ENCODE measurements around the gene RENBP.

Gene RENBP

DNA sequence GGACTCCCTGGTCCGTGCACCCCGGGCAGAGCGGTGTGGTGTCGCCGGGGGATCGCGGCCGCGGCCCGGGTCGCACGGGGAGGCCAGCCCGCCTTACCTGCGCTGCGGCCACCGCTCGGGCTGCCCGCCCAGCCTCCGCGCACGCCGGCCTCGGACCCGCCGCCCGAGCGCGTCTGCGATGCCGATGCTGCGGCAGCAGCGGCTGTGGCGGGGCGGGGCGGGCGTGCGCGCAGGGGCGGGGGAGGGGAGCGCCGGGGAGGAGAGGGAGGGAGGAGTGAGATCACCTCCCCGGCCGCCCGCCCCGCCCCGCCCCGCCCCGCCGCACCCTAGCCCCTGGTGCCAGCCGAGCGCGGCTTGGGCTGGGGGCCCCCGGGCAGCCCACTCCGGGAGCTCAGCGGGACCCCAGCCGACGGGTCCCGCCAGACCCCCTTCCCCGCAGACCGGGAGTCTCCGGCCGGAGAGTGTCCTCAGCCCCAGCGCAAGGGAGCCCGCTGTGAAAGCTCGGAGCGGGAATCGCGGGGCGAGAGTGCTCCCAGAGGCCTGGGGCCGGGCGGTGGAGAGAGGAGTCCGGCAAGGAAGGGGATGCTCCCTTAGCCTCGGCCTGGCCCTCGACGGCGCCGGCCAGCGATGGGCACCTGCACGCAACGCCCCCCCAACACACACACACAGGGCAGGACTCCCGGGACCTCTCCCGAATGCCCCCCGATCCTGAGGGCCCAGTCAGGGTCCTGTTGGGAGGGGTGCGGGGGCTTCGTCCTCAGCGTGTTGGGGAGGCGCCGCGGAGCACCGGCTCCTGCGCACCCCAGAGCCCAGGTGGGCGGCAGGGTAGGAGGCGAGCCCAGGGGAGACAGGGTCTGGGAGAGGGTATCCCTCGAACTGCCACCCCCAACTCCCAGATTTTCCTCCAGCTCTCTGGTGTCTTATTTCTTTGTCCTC lies 58.2 kb downstream of the RENBP start, which contains the start of gene L1CAM:
Gene L1CAM (minus strand): TSS at position 206 of the 936 bp plus-strand sequence. CDS start 10,337 bp downstream, outside the sequence.
- FAIRE-seq, result no peak
